Testis (tissue), 3 donors: ENCODE data around the gene ARID1B. TPM values are rescaled to one million over a fixed set of nuclear protein-coding genes. Genes with fewer than 3 reads are reported as not detected.

Experiments used
- DNase-seq: peaks from one replicate; pipeline ENCODE4 v3.0.0-alpha.2; 2019
- H3K27ac ChIP-seq, 2 donors: fragments of 200-600 bp; sonication (generic); one replicate each; pipeline ENCODE4 v1.5.1; 2019
- H3K27me3 ChIP-seq: fragments of 200-600 bp; sonication (generic); one replicate; pipeline ENCODE4 v1.5.1; 2019
- H3K36me3 ChIP-seq: fragments of 200-600 bp; sonication (generic); one replicate; pipeline ENCODE4 v1.5.1; 2017; ENCODE audit warnings: low read depth; ENCODE audit errors: missing control alignments
- H3K4me1 ChIP-seq: fragments of 200-600 bp; sonication (generic); one replicate; pipeline ENCODE4 v1.5.1; 2019
- H3K4me3 ChIP-seq, 2 donors: fragments of 200-600 bp; sonication (generic); one replicate each; pipeline ENCODE4 v1.5.1; 2017 to 2019
- H3K9me3 ChIP-seq: fragments of 200-600 bp; sonication (generic); one replicate; pipeline ENCODE4 v1.5.1; 2017
- CTCF ChIP-seq, 3 experiments: fragments of 450-650 bp in 2 of 3; fragments of 200-600 bp in 1 of 3; sonication (generic) in 1 of 3; IDR thresholded peaks; one replicate each; pipeline ENCODE4 v1.5.1; 2016 to 2019; ENCODE audit warnings: antibody characterized with exemption in 3 of 3, mild to moderate bottlenecking in 2 of 3, moderate library complexity in 1 of 3
- POLR2A ChIP-seq: fragments of 450-650 bp; IDR thresholded peaks from one replicate; pipeline ENCODE4 v1.6.1; 2017; ENCODE audit warnings: antibody characterized with exemption, mild to moderate bottlenecking, moderate library complexity
- whole genome bisulfite sequencing, 2 donors: methylation state at CpG; one replicate each; pipeline ENCODE4 v1.1.5; 2018; 5-methylcytosine and 5-hydroxymethylcytosine counted together
- intact Hi-C: fragments of 100-400 bp; cut with DNase I; formaldehyde crosslinking; loops from one replicate; pipeline ENCODE4 v1.15.1; 2023; ENCODE audit warnings: low total_unique reads
- polyA plus RNA-seq: library from polyadenylated mRNA; stranded (reverse); fragments of 350-450 nt; fragmentation: Illumina TruSeq; extraction: RNeasy Lipid Tissue Mini Kit (QIAGEN cat#74804); gene quantifications from one replicate; pipeline ENCODE4 v1.2.3, GENCODE V29; 2014; ENCODE audit warnings: low read depth, low replicate concordance; ENCODE audit not compliant: insufficient read depth
- total RNA-seq, 2 donors: library from RNA; depleted of rRNA; stranded (reverse); fragments of >200 nt; gene quantifications; one replicate each; pipeline ENCODE4 v1.2.3, GENCODE V29; 2016

The ARID1B gene
- total and polyA plus RNA-seq, 3 donors from 2014 or later = 26.2 to 126 (median 103) TPM

GRCh38 chr6:157064502-157064901, 287.3 kb downstream of the ARID1B start:
- TF ChIP-seq CTCF (IDR thresholded peaks at IDR 0.05) (no peak), POLR2A (no peak)
- no peaks in the 10 kb centered on the region for H3K27me3 ChIP-seq
- 76 to 87% methylated on average over 8 of the region's 8 CpGs for WGBS, 2 donors

GRCh38 chr6:157065366-157065765, 288.2 kb downstream of the ARID1B start:
- Histone ChIP-seq H3K9me3 (no peaks in the 10 kb centered on the region), H3K36me3 (no peaks in the 10 kb centered on the region), H3K27ac (no peak overlapping the region), H3K27me3 (no peaks in the 10 kb centered on the region), H3K4me3 (no peak overlapping the region), H3K4me1 (no peaks in the 10 kb centered on the region)
- DNase-seq = no peak
- no peak for TF ChIP-seq CTCF (IDR thresholded peaks at IDR 0.05)
- 96 to 99% methylated on average over 5 of the region's 5 CpGs for WGBS, 2 donors
- intact Hi-C loops = no loop called here

More at GRCh38 chr6:157064502-157064901, 287.3 kb downstream of the ARID1B start:
- Histone ChIP-seq H3K27ac (no peak overlapping the region), H3K9me3 (no peaks in the 10 kb centered on the region), H3K4me1 (no peaks in the 10 kb centered on the region), H3K36me3 (no peaks in the 10 kb centered on the region), H3K4me3 (no peak overlapping the region)
- DNase-seq = no peak
- intact Hi-C loops = no loop called here

- Histone ChIP-seq H3K4me1 (no peaks in the 10 kb centered on the region), H3K27me3 (no peaks in the 10 kb centered on the region), H3K4me3 (no peak overlapping the region), H3K36me3 (no peaks in the 10 kb centered on the region), H3K27ac (no peak overlapping the region), H3K9me3 (no peaks in the 10 kb centered on the region)
- WGBS, 2 donors = 55 to 67% methylated on average over 6 of the region's 6 CpGs
- TF ChIP-seq CTCF (IDR thresholded peaks at IDR 0.05) = no peak
- TF ChIP-seq POLR2A = no peak
- intact Hi-C loops = no loop called here
- DNase-seq = no peak
Observed at GRCh38 chr6:157066781-157067491, 289.8 kb downstream of the ARID1B start.

- H3K4me3 ChIP-seq = no peak overlapping the region
- no peak for DNase-seq
- no peaks in the 10 kb centered on the region for H3K9me3 ChIP-seq
- H3K4me1 ChIP-seq = no peaks in the 10 kb centered on the region
- no peaks in the 10 kb centered on the region for H3K36me3 ChIP-seq
- no peaks in the 10 kb centered on the region for H3K27me3 ChIP-seq
- intact Hi-C loops = no loop called here
- WGBS, 2 donors = 84 to 86% methylated on average over 8 of the region's 8 CpGs
- no peak overlapping the region for H3K27ac ChIP-seq
- no peak for TF ChIP-seq POLR2A
- TF ChIP-seq CTCF (IDR thresholded peaks at IDR 0.05) = no peak
Observed at GRCh38 chr6:157067507-157067906, 290.3 kb downstream of the ARID1B start.
